NT2/D1 (cell line): Measurements from ENCODE around the gene STAT1.

Source experiments
- SUZ12 ChIP-seq: IDR thresholded peaks from 2 replicates; pipeline ENCODE4 v1.6.1; 2011; ENCODE audit not compliant: insufficient read length, insufficient read depth; ENCODE audit errors: extremely low read depth
- ZNF274 ChIP-seq: IDR thresholded peaks from 2 replicates; pipeline ENCODE4 v1.6.1; 2011; ENCODE audit warnings: mild to moderate bottlenecking, low read depth, low read length

GRCh38 chr2:191010887-191011885 is 2.8 kb downstream of the STAT1 start:
- TF ChIP-seq SUZ12 (no peak), ZNF274 (no peak)
